Measurements from ENCODE around the gene MFSD12.
"Not testable (repeated sequence)": the region's sequence is repeated elsewhere in the genome, so short reads cannot be mapped to it uniquely, and the experiment has no call there.

The MFSD12 gene

GRCh38 chr19:3585301-3586126 is 28.1 kb upstream of the MFSD12 start, which contains the start of gene GIPC3:
GIPC3 (plus strand) TSS chr19:3585478; CDS start chr19:3585598, 120 bp downstream.
- no peak for DNase-seq (ENCODE audit: low read depth in 2 of 2)

- DNase-seq (ENCODE audit: low read depth in 2 of 2): not testable (repeated sequence)
Measured at GRCh38 chr19:3584036-3584802, 26.8 kb upstream of the MFSD12 start.

- not testable (repeated sequence) for DNase-seq (ENCODE audit: low read depth in 2 of 2)
Measured at GRCh38 chr19:3581792-3582191, 24.4 kb upstream of the MFSD12 start.

- DNase-seq (ENCODE audit: low read depth in 2 of 2): no peak
Measured at GRCh38 chr19:3580156-3580934, 23.0 kb upstream of the MFSD12 start.

- DNase-seq (ENCODE audit: low read depth in 2 of 2): no peak
Measured at GRCh38 chr19:3578390-3578789, 21.0 kb upstream of the MFSD12 start.

- DNase-seq (ENCODE audit: low read depth in 2 of 2): no peak
Measured at GRCh38 chr19:3577723-3578344, 20.4 kb upstream of the MFSD12 start.

GRCh38 chr19:3576696-3577443 is 19.5 kb upstream of the MFSD12 start:
- no peak for DNase-seq (ENCODE audit: low read depth in 2 of 2)

GRCh38 chr19:3575949-3576673 is 18.7 kb upstream of the MFSD12 start:
- no peak for DNase-seq (ENCODE audit: low read depth in 2 of 2)

GRCh38 chr19:3575260-3575741 is 17.9 kb upstream of the MFSD12 start:
- no peak for DNase-seq (ENCODE audit: low read depth in 2 of 2)

GRCh38 chr19:3573858-3574637 is 16.7 kb upstream of the MFSD12 start:
- DNase-seq (ENCODE audit: low read depth in 2 of 2): peak; percentile 69 to 89

- no peak for DNase-seq (ENCODE audit: low read depth in 2 of 2)
Measured at GRCh38 chr19:3573162-3573857, 15.9 kb upstream of the MFSD12 start.

- DNase-seq (ENCODE audit: low read depth in 2 of 2): no peak
Measured at GRCh38 chr19:3572855-3573161, 15.4 kb upstream of the MFSD12 start, which contains the start of gene HMG20B. HMG20B (plus strand) TSS chr19:3572944; CDS start chr19:3573310, 366 bp downstream.

GRCh38 chr19:3572132-3572854 is 14.9 kb upstream of the MFSD12 start:
- DNase-seq (ENCODE audit: low read depth in 2 of 2): peak; percentile 98 to 99

GRCh38 chr19:3570606-3571011 is 13.2 kb upstream of the MFSD12 start:
- DNase-seq (ENCODE audit: low read depth in 2 of 2): no peak

GRCh38 chr19:3570042-3570441 is 12.7 kb upstream of the MFSD12 start:
- DNase-seq (ENCODE audit: low read depth in 2 of 2): not testable (repeated sequence)

- DNase-seq (ENCODE audit: low read depth in 2 of 2): no peak
Measured at GRCh38 chr19:3565139-3565538, 7.8 kb upstream of the MFSD12 start.

GRCh38 chr19:3563709-3564524 is 6.5 kb upstream of the MFSD12 start:
- no peak for DNase-seq (ENCODE audit: low read depth in 2 of 2)
